Measurements from ENCODE around the gene DUSP7. TPM values are rescaled to one million over a fixed set of nuclear protein-coding genes. Genes with fewer than 3 reads are reported as not detected.

Gene DUSP7
- polyA plus RNA-seq, 1 donor = 9.6 TPM

DNA sequence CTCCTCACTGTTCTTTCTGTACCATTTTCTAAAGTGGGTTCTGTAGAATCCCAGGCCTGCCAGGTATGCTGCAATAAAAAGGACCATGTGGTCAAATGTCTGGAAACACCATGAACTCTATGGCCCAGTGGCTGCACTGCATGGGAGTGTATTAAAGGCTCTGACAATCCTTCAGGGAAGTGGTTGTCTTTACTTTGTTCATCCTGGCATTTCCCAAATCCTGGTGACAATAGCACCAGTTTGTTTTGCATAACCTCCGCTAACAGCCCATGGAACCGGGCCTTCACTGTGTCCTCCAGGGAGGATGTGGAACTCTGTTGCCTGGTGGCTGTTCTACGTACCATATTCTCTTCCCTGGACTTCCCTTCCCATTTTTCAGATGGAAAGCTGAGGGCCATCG, 11.2 kb upstream of the DUSP7 start:
- no peak for DNase-seq
- Histone ChIP-seq H3K27ac (ENCODE audit: low read length) (peak overlapping the region; percentile 54), H3K4me3 (ENCODE audit: low read length) (no peak overlapping the region), H3K36me3 (ENCODE audit: control insufficient read depth, insufficient read depth, low read length) (no peaks in the 10 kb centered on the region), H3K9me3 (ENCODE audit: control insufficient read depth, low read depth, low read length) (no peaks in the 10 kb centered on the region), H3K27me3 (ENCODE audit: control insufficient read depth, insufficient read depth, low read length) (no peaks in the 10 kb centered on the region), H3K4me1 (ENCODE audit: control insufficient read depth, insufficient read depth, low read length) (peaks cover 18% of the 10 kb centered on the region)
- WGBS (ENCODE audit: insufficient coverage, low lambda C conversion rate) = no CpG with 5 or more reads among the region's 4 CpGs

DNA sequence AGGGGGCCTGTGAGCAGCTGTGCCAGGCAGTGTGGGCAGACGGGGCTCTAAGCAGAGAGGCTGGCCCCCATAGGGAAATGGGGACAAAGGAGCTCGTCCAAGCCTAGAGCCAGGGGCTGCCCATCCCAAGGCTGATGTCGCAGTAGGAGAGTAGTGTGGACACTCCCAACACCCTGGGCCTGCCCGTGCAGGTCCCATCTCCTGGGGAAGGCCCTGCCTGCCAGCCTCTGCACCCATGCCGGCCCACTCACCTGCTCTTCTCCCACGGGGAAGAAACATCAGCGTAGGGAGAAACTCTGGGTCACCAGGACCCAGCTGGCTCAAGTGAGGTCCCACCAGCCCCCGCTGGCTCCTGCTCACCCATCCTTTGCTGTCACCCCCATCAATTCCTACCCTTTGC, 10.7 kb upstream of the DUSP7 start:
- Histone ChIP-seq H3K4me1 (ENCODE audit: control insufficient read depth, insufficient read depth, low read length) (peaks cover 18% of the 10 kb centered on the region), H3K27me3 (ENCODE audit: control insufficient read depth, insufficient read depth, low read length) (no peaks in the 10 kb centered on the region), H3K4me3 (ENCODE audit: low read length) (no peak overlapping the region), H3K9me3 (ENCODE audit: control insufficient read depth, low read depth, low read length) (no peaks in the 10 kb centered on the region), H3K27ac (ENCODE audit: low read length) (no peak overlapping the region), H3K36me3 (ENCODE audit: control insufficient read depth, insufficient read depth, low read length) (no peaks in the 10 kb centered on the region)
- DNase-seq = no peak
- no CpG with 5 or more reads among the region's 8 CpGs for WGBS (ENCODE audit: insufficient coverage, low lambda C conversion rate)

DNA sequence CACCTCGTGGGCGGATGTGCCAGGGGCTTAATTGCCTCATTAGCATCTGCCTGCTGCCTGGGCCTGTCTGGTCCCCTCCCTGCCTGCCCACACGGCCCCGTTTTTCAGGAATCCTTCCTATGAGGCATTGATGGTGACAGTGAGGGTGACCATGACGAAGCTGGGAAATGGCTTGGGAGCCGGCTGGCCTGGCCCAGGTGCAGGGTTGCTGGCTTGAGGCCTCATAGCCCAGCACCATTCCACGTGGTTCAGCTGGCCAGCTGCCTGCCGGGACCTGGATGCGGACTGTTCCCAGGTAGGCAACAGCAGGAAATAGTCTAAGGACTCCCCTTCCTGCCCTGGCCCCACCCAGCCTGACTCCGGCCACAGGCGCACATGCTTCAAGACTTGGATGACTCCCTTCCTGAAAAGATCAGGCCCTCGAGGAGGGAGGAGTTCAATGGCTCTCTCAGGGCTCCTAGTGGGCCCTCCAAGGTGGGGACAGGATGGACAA, 8.9 kb upstream of the DUSP7 start:
- no CpG with 5 or more reads among the region's 12 CpGs for WGBS (ENCODE audit: insufficient coverage, low lambda C conversion rate)
- H3K4me1 ChIP-seq (ENCODE audit: control insufficient read depth, insufficient read depth, low read length) = peaks cover 18% of the 10 kb centered on the region
- no peaks in the 10 kb centered on the region for H3K27me3 ChIP-seq (ENCODE audit: control insufficient read depth, insufficient read depth, low read length)
- H3K4me3 ChIP-seq (ENCODE audit: low read length) = no peak overlapping the region
- DNase-seq = no peak
- no peaks in the 10 kb centered on the region for H3K9me3 ChIP-seq (ENCODE audit: control insufficient read depth, low read depth, low read length)
- H3K36me3 ChIP-seq (ENCODE audit: control insufficient read depth, insufficient read depth, low read length) = no peaks in the 10 kb centered on the region
- no peak overlapping the region for H3K27ac ChIP-seq (ENCODE audit: low read length)

DNA sequence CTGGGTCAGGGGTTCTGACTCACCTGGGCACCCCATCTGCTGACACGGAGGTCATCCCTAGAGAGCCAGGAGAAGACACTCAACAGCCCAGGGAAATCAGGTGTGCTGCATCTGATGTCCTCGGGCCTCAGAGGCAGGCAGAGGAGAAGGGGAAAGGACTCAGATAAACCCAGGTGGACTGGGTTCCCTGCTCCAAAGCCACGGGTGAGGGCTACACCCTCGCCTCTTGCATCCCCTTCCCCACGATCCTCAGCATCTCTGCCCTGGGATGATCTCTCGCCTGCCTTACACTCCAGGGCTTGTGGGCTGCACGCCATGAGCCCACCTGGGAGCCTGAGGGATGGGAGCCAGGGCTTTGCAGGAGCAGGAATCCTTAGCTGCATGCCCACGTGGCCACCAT, 8.2 kb upstream of the DUSP7 start:
- Histone ChIP-seq H3K27me3 (ENCODE audit: control insufficient read depth, insufficient read depth, low read length) (no peaks in the 10 kb centered on the region), H3K9me3 (ENCODE audit: control insufficient read depth, low read depth, low read length) (no peaks in the 10 kb centered on the region), H3K27ac (ENCODE audit: low read length) (no peak overlapping the region), H3K36me3 (ENCODE audit: control insufficient read depth, insufficient read depth, low read length) (no peaks in the 10 kb centered on the region), H3K4me3 (ENCODE audit: low read length) (no peak overlapping the region), H3K4me1 (ENCODE audit: control insufficient read depth, insufficient read depth, low read length) (peaks cover 18% of the 10 kb centered on the region)
- no peak for DNase-seq
- no CpG with 5 or more reads among the region's 8 CpGs for WGBS (ENCODE audit: insufficient coverage, low lambda C conversion rate)

DNA sequence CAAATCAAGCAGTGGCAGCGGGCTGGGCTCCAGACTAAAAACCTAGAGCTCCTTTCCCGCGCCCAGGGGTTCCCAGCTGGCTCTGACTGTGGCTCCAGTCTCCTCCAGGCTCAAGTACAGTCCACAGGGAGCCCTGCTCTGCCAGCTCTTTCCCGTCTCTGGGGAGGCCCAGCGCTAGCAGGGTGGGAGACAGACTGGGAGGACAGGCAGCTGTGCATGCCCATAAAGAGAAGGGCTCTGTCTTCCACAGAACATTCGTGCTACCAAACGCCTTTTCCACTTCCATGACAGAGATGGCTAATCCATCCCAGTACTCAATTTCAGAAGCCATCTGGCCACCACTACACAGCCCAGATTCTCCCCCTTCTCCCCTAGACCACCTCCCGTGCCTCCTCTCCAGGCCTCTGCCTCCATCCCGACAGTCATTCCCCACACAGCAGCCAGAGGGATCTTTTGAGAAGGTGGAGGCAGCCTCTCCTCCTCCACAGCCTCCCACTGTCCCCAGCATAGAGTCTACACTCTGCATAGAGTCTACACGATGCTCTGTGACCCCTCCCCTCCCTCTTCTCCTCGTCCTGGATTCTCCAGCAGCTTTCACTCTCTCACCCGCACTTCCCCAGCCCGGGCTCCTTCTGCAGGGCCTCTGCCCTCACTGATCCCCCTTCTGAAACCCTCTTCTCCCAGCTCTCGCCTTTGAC, 6.8 kb upstream of the DUSP7 start:
- Histone ChIP-seq H3K4me3 (ENCODE audit: low read length) (no peak overlapping the region), H3K4me1 (ENCODE audit: control insufficient read depth, insufficient read depth, low read length) (peaks cover 7% of the 10 kb centered on the region), H3K27ac (ENCODE audit: low read length) (no peak overlapping the region), H3K27me3 (ENCODE audit: control insufficient read depth, insufficient read depth, low read length) (no peaks in the 10 kb centered on the region), H3K9me3 (ENCODE audit: control insufficient read depth, low read depth, low read length) (no peaks in the 10 kb centered on the region), H3K36me3 (ENCODE audit: control insufficient read depth, insufficient read depth, low read length) (no peaks in the 10 kb centered on the region)
- 80% methylated on average over 2 of the region's 14 CpGs for WGBS (ENCODE audit: insufficient coverage, low lambda C conversion rate)
- DNase-seq = no peak

DNA sequence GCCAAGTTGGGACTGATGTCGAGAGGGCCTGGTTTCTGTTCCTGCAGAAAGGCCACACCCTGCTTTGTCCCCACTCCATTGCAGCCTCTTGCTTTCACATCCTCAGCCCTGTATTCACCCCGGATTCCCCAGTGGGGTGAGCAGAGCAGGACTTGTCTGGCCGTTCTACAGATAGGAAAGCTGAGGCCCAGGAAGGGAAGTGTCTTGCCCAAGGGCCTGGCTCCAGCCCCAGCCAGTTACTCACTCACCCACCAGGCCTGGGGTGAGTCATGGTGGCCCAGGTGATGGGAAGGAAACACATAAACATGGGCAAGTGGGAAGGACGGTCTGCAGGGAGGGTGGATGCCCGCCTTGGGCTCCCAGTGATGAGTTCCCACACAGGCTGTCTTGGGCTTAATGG, 6.1 kb upstream of the DUSP7 start:
- no peak overlapping the region for H3K27ac ChIP-seq (ENCODE audit: low read length)
- WGBS (ENCODE audit: insufficient coverage, low lambda C conversion rate) = no CpG with 5 or more reads among the region's 5 CpGs
- no peaks in the 10 kb centered on the region for H3K36me3 ChIP-seq (ENCODE audit: control insufficient read depth, insufficient read depth, low read length)
- H3K4me1 ChIP-seq (ENCODE audit: control insufficient read depth, insufficient read depth, low read length) = peaks cover 6% of the 10 kb centered on the region
- no peak for DNase-seq
- no peaks in the 10 kb centered on the region for H3K9me3 ChIP-seq (ENCODE audit: control insufficient read depth, low read depth, low read length)
- no peaks in the 10 kb centered on the region for H3K27me3 ChIP-seq (ENCODE audit: control insufficient read depth, insufficient read depth, low read length)
- no peak overlapping the region for H3K4me3 ChIP-seq (ENCODE audit: low read length)

DNA sequence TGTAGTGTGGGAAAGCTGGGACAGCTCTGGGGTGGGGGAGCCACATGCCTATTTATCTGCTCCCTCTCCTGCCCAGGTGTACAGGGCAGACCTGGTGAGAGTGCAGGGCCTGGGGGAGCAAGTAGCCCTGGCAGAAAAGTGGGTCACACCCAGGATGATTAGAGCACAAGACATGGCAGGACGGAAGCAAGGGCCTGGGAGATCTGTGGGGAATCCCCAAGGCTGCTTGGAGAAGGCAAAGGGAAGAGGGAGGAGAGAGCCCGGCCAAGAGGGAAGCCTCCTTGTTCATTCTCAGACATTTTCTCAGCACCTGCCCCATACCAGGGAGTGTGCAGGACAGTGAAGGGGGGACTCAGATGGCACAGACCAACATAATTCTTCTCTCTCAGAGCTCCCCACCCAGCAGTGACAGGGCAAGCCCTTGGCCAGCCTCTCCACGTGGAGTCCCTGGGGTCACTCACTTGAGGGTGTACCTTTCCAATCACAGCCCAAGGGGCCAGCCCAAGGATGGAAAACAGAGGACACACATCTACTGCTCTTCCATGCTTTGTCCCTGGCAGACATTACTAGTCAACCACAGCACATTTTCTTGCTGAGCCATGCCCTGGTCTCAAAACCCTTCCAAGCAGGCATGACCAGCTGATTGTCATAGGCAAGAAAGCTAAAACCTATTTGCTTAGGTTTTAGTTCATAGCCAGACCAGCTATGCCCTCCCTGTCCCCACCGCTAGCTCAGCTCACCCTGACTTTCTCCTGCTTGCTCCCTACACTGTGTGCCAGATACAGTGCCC, 4.9 kb upstream of the DUSP7 start:
- no peak for DNase-seq
- WGBS (ENCODE audit: insufficient coverage, low lambda C conversion rate) = no CpG with 5 or more reads among the region's 4 CpGs
- no peak overlapping the region for H3K27ac ChIP-seq (ENCODE audit: low read length)

DNA sequence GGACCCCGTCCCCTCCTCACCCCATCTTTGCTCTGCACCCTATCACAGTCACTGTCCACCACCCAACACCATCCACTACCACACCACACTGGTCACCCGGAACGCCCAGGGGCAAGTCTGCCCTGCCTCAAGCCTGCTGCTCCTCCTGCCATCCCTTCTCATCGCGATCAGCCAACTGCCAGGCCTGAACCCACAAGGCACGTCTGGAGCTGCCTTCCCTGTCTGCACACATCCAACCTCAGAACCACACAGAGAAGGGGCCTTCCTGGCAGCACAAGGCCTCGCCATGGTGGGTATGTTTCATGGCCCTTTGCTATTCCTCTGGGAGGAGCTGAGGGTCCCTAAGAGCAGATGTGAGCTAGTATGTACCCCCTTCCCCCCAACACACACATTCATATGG, 3.4 kb upstream of the DUSP7 start:
- Histone ChIP-seq H3K36me3 (ENCODE audit: control insufficient read depth, insufficient read depth, low read length) (no peaks in the 10 kb centered on the region), H3K4me1 (ENCODE audit: control insufficient read depth, insufficient read depth, low read length) (peaks cover 15% of the 10 kb centered on the region), H3K9me3 (ENCODE audit: control insufficient read depth, low read depth, low read length) (peaks cover 4% of the 10 kb centered on the region), H3K27me3 (ENCODE audit: control insufficient read depth, insufficient read depth, low read length) (no peaks in the 10 kb centered on the region), H3K4me3 (ENCODE audit: low read length) (no peak overlapping the region), H3K27ac (ENCODE audit: low read length) (no peak overlapping the region)
- DNase-seq = no peak
- WGBS (ENCODE audit: insufficient coverage, low lambda C conversion rate) = no CpG with 5 or more reads among the region's 7 CpGs

More for the DNA sequence above, 4.9 kb upstream of the DUSP7 start:
- Histone ChIP-seq H3K4me1 (ENCODE audit: control insufficient read depth, insufficient read depth, low read length) (peaks cover 8% of the 10 kb centered on the region), H3K27me3 (ENCODE audit: control insufficient read depth, insufficient read depth, low read length) (no peaks in the 10 kb centered on the region), H3K4me3 (ENCODE audit: low read length) (no peak overlapping the region), H3K9me3 (ENCODE audit: control insufficient read depth, low read depth, low read length) (no peaks in the 10 kb centered on the region), H3K36me3 (ENCODE audit: control insufficient read depth, insufficient read depth, low read length) (no peaks in the 10 kb centered on the region)

DNA sequence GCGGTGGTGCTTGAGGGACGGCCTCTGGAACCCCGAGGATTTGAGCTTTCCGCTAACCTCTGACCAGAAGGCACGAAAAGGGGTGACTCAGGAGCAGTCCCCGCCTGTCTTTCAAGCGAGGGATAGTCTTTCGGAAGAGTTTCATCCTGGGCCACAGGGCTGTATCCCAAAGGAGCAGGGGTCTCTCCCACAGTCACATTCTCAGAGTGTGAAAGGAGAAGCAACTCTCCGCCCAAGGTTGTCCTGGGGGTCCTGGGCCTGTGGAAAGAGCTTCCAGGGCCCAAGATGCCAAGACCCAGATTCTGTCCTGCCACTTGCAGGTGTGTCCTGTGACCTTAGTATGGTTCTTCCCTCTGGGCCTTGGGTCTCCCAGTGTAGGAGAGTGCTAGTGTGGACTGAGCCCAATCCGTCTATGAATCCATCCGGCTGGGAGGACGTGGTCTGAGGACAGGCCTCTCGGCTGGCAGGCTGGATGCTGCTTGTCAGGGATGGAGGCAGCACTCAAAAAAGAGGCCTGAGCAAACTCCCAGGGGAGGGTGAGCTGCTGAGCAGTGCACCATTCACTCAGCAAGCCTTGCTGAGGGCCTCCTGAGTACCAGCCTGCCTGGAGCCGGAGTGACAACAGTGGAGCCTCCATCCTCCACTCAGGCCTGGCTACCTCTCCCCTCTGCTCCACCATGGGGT, 1.6 kb upstream of the DUSP7 start:
- Histone ChIP-seq H3K27ac (ENCODE audit: low read length) (peak overlapping the region; percentile 14), H3K4me1 (ENCODE audit: control insufficient read depth, insufficient read depth, low read length) (peaks cover 17% of the 10 kb centered on the region), H3K9me3 (ENCODE audit: control insufficient read depth, low read depth, low read length) (peaks cover 4% of the 10 kb centered on the region), H3K27me3 (ENCODE audit: control insufficient read depth, insufficient read depth, low read length) (no peaks in the 10 kb centered on the region), H3K4me3 (ENCODE audit: low read length) (peak overlapping the region; percentile 29), H3K36me3 (ENCODE audit: control insufficient read depth, insufficient read depth, low read length) (peaks cover 8% of the 10 kb centered on the region)
- no peak for DNase-seq
- no CpG with 5 or more reads among the region's 14 CpGs for WGBS (ENCODE audit: insufficient coverage, low lambda C conversion rate)

DNA sequence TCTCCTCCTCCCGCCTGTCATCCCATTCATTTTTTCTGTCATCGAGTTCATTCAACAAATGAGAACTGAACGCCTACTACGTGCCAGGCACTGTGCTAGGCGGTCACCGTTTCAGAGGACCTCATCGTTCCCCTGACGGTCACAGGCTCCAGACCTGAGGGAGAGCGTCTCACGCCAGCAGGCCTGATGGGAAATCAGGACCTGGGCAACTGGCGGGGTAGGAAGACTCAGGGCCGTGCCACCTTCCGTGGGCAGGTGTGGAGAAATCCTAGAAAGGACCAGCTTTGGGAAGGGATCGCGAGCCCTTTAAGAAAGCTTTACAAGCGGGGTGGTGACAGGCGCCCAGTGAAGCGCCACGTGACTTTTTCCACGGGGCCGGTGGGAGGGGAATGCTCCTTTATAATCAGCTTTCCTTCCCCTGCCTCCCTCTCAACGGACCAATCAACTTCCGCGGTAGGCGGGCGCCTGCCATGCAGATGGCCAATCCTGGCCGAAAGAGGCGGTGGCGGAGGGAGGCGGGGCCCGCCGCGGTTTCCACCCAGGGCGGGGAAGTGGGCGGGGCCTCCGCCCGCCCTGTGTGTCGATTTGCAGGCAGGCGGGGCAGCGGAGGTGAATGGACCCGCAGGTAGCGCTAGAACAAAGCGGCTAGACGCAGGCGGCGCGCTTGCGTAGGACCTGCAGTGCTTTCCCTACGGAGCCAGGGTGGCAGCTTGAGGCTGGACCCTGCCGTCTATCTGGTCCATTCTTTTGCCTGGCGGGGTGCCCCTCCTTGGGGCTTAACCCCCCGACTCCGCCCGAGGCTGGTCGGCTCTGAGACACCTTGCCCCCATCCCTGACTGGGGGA, 819 bp upstream of the DUSP7 start:
- WGBS (ENCODE audit: insufficient coverage, low lambda C conversion rate) = no CpG with 5 or more reads among the region's 55 CpGs
- peaks cover 17% of the 10 kb centered on the region for H3K4me1 ChIP-seq (ENCODE audit: control insufficient read depth, insufficient read depth, low read length)
- peak; percentile 99 to 100 for DNase-seq
- peaks cover 12% of the 10 kb centered on the region for H3K36me3 ChIP-seq (ENCODE audit: control insufficient read depth, insufficient read depth, low read length)
- no peaks in the 10 kb centered on the region for H3K27me3 ChIP-seq (ENCODE audit: control insufficient read depth, insufficient read depth, low read length)
- H3K27ac ChIP-seq (ENCODE audit: low read length) = peak overlapping the region; percentile 87
- H3K9me3 ChIP-seq (ENCODE audit: control insufficient read depth, low read depth, low read length) = peaks cover 4% of the 10 kb centered on the region
- H3K4me3 ChIP-seq (ENCODE audit: low read length) = peak overlapping the region; percentile 69

All from large intestine (tissue), 3 donors.